Measurements from ENCODE around the gene ROR1.

Gene ROR1

GRCh38 chr1:64117492-64117891 lies 343.7 kb downstream of the ROR1 start:
- DNase-seq, result no peak

- no peak for DNase-seq
These were observed 348.1 kb downstream of the ROR1 start for GRCh38 chr1:64121766-64122385.

- DNase-seq, result no peak
These were observed 348.8 kb downstream of the ROR1 start for GRCh38 chr1:64122588-64122987.

DNA sequence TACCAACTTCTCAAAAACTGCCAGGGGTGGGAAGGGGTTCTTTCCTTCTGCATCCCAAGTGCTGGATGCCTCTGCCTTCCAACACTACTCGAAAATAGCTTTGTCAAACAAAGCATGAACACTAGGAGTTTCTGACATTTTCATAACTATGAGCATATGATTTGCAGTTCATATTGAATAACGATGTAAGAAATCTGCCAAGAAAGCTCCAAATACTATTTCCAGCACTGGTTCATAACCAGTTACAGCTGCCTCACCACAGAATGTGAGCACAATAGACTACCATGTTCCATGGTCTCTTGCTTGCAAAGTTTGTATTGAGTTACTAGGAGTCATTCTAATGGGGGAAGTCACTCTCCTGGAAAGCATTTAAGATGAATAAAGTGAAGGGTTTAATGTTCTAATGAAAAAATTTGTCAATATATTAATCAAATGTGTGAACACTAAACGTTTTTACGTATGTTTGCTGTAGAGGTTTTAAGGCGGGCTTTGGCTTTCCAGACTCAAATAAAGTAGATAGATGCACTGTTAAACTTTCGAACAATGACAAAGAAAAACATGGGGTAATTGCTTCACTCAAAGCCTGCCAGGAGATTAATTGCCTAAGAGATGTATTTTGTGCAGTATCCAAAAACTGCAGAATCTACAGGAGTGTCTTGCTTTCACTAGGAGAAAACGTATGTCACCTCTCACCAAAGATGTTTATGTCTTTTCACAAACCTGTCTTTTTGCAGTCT lies 351.1 kb downstream of the ROR1 start:
- no peak for DNase-seq

- no peak for DNase-seq
These were observed 352.8 kb downstream of the ROR1 start for GRCh38 chr1:64126581-64126980.

GRCh38 chr1:64127297-64127696 lies 353.5 kb downstream of the ROR1 start:
- no peak for DNase-seq

- no peak for DNase-seq
These were observed 355.9 kb downstream of the ROR1 start for GRCh38 chr1:64129701-64130100.

- DNase-seq, result no peak
These were observed 357.3 kb downstream of the ROR1 start for GRCh38 chr1:64131155-64131554.

GRCh38 chr1:64133036-64133435 lies 359.2 kb downstream of the ROR1 start:
- DNase-seq, result no peak

GRCh38 chr1:64135462-64136223 lies 361.8 kb downstream of the ROR1 start:
- DNase-seq, result no peak

- no peak for DNase-seq
These were observed 362.5 kb downstream of the ROR1 start for GRCh38 chr1:64136296-64136695.

GRCh38 chr1:64136752-64137411 lies 363.1 kb downstream of the ROR1 start:
- DNase-seq, result peak; percentile 78

DNA sequence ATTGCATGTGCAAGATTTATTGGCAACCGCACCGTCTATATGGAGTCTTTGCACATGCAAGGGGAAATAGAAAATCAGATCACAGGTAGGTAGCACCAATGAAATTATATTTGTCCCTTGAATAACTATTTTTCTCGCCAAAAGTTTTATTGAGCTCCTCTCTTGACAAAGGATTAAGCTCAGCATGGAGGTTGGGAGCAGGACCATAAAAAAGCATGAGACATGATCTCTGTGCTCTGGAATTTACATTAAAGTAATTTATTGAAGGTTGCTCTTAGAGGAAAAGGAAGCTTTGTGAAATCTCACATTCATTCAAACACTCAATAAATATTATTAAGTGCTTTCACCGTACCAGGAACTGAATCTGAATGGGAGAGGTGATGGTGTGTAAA lies 363.6 kb downstream of the ROR1 start:
- no peak for DNase-seq

DNA sequence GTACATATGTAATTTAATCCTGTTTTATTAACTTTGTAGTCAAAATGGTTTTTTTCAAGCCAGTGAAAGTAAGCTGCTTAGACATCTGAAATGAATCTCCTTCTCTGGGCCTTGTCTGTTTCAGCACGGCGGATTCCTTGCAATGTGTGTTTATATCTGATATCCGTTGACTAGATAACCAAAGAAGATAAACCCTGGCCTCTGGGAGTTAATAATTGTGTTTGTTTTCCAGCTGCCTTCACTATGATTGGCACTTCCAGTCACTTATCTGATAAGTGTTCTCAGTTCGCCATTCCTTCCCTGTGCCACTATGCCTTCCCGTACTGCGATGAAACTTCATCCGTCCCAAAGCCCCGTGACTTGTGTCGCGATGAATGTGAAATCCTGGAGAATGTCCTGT lies 366.1 kb downstream of the ROR1 start:
- DNase-seq, result no peak

DNA sequence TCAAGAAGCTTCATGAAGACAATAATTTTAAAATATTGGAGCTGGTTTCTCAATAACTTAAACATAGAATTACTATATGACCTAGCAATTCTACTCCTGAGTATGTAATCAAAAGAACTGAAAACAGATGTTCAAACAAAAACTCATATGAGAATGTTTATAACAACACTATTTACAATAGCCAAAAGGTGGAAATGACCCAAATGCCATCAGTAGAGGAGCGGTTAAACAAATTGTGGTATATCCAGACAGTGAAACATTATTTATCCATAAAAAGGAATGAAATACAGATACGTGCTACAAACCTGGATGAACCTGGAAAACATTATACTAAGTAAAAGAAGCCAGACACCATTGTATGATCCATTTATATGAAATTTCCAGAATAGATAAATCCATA lies 366.8 kb downstream of the ROR1 start:
- no peak for DNase-seq

DNA sequence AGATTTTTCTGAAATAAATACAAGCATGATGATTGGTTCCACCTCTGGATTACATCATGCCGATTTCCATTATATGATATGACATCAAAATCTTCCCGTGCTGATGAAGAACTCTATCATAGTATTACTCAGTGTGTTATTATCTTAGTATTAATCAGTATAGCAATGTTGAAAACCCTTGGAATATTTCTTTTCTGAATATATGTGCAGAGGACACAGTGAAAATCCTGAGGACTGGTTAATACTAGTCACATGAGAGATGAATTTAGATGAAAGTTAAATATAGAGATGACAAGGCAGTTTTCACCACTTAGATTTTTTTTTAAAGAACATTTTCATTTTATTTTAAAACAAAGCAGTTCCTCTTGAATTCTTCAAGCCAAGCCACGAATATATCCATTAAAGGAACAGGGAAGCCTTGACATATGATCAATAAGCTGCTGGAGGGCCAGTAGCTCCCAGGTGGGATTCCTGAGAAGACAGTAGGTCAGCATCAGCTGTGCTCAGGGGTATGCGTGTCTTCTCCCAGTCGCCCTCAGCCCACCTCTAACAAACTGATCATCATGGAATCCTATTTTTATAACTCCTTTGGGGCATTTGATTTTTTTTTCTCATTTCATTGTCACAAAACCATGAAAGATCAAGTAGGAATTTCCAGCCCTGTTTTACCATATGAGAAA lies 373.4 kb downstream of the ROR1 start:
- DNase-seq, result no peak

GRCh38 chr1:64147759-64148158 lies 373.9 kb downstream of the ROR1 start:
- no peak for DNase-seq

- no peak for DNase-seq
These were observed 376.4 kb downstream of the ROR1 start for GRCh38 chr1:64150266-64150665.

GRCh38 chr1:64150729-64151230 lies 377.0 kb downstream of the ROR1 start:
- peak; percentile 44 for DNase-seq

DNA sequence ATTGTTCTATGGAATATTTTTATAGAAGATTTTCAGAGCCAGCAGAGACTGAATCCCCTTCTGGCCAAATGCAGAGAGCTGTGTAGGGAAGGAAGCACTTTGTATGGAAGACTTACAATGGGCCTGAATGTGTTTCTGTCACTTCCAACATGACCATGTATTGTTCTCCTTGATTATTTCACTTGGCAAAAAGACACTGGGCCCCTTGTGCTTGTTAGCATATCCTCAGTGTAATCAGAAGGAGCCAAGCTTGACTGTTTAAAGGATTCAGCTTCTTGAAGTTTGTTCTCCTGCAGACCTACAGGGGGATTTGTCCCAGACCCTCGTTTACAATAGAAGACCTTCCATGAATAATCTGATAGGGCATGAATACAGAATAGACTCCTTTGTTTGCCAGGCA lies 381.5 kb downstream of the ROR1 start:
- no peak for DNase-seq

- DNase-seq, result no peak
These were observed 387.6 kb downstream of the ROR1 start for GRCh38 chr1:64161357-64161941.

GRCh38 chr1:64162151-64162550 lies 388.3 kb downstream of the ROR1 start:
- DNase-seq, result no peak
